LHCN-M2 (cell line): ENCODE results near the gene ARMC9. TPM values are rescaled to one million over a fixed set of nuclear protein-coding genes. Genes with fewer than 3 reads are reported as not detected.

ENCODE experiments used
- DNase-seq: peaks from one replicate; pipeline ENCODE4 v3.0.0-alpha.2; 2012; ENCODE audit warnings: low read depth
- total RNA-seq: library from RNA; depleted of rRNA; stranded (reverse); fragments of >200 nt; gene quantifications from 2 replicates; pipeline ENCODE4 v1.2.3, GENCODE V29; 2014

Gene ARMC9
- total RNA-seq, 1 experiment from 2014 or later, result 39.8 TPM

DNA sequence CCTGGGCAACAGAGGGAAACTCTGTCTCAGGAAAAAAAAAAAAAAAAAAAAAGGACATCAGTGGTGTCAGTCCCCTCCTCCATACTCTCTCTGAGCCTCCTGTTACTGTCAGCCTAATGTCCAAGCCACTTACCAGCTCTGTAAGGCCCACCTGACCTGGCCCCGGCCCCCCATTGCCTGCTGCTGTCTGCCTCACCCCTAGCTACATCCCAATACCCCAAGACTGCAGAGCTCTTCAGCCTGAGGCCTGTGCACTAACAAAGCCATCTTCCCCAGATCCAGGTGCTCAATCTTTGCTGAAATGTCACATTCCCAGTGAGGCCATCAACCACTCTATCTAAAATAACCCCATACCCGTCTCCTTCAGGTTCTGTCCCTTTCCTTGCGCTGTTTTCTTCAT lies 5.7 kb downstream of the ARMC9 start:
- no peak for DNase-seq

DNA sequence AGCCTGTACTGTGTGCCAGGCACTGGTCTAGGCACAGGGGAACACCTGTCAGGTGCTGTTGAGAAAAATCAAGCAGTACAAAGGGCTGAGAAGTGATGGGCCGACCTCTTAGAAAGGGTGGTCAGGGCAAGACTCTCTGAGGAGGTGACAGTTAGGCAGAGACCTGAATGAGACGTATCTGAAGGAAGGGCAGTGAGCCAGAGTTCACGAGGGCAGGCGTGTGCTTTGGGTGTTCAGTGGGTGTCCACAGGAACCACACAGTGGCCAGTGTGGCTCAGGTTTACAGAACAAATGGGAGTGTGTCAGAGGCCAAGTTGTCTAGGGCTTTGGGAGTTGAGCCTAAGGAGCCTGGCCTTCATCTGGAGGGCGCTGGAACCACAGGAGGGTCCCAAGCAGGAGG lies 6.2 kb downstream of the ARMC9 start:
- DNase-seq, result no peak

DNA sequence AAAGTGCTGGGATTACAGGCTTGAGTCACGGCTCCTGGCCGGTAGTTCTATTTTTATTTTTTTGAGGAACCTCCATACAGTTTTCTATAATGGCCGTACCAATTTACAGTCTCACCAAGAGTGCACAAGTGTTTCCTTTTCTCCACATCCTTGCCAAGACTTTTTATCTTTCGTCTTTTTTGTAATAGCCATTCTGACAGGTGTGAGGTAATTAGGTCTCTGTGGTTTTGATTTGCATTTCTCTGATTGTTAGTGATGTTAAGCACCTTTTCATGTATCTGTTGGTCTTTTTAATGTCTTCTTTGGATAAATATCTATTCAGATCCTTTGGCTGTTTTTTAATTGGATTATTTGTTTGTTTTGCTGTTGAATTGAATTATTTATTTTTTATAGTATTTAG lies 9.3 kb downstream of the ARMC9 start:
- DNase-seq, result no peak

DNA sequence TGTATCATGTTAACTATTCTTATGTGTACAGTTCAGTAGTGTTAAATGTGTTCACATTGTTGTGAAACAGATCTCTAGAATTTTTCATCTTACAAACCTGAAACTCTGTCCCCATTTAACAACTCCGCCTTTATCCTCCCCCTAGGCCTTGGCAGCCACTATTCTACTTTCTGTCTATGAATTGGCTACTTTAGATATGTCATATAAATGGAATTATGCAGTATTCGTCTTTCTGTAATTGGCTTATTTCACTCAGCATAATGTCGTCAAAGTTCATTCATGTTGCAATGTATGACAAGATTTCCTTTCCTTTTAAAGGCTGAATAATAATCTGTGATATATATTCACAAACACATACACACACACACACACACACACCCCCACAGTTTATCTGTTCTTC lies 12.4 kb downstream of the ARMC9 start:
- DNase-seq, result no peak

DNA sequence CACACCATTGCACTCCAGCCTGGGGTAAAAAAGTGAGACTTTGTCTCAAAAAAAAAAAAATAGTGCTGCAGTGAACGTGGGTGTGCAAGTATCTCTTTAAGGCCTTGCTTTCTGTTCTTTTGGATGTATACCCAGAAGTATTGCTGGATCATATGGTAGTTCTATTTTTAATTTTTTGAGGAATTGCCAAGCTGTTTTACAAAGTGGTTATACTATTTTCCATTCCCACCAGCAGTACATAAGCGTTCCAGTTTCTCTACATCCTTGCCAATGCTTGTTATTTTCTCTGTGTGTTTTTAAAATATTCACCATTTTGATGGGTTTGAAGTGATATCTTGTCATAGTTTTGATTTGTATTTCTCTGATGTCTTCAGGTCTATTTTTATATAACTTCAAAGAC lies 13.1 kb downstream of the ARMC9 start:
- no peak for DNase-seq

DNA sequence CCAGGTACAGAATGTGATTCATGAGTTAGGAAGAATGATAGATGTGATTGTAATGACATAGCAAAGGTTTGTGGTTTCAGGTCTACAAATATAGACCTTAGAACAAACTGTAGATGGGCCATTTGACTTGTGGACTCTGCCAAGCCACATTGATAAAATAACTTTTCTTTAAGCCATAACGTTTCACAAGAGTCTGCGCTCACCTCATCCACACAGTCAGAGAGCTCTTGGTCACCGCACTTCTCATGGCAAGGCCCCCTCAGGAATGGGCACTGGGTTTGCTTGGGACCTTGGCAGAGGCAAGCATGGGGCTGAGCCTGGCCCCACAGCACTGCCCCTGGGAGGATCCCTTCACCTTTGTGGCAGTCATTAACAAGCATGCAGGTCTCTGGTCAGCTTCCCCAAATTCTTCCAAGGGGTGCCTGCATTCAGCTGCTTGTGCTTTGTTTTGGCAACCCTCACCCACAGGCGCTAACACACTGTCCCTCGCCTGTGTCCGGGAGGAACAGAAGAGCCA lies 14.0 kb downstream of the ARMC9 start:
- no peak for DNase-seq

DNA sequence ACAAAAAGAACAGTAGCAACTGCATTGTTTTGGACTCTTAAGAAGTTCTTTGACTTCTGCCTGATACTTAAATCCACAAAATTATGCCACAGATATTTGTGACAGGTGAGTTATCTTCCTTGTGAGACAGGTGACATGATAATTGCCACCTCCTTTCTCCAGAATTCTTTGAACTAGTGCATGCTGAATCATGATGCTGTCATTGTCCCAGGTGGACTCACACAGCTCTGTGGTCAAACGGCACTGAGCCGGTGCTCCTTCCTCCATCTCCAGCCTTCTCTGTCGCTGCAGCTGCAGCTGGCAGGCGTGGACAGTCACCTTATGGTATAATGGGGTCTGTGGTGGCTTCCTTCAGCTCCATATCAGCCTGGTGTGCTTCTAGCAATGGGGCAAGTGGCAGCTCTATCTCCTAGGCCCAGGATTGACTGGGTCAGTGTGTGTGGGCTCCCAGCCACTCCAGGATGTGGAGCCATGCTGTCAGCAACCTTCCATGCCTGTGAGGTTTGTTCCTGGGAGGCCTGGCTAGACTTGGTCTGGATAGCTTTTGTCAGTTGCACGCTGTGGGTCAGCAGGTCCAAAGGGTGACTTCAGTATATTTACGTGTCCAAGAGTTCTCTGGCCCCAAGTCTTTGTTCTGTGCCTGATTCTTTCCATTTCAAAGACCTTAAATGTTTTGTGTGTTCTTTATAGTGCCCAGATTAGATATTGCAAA lies 15.7 kb downstream of the ARMC9 start:
- no peak for DNase-seq

DNA sequence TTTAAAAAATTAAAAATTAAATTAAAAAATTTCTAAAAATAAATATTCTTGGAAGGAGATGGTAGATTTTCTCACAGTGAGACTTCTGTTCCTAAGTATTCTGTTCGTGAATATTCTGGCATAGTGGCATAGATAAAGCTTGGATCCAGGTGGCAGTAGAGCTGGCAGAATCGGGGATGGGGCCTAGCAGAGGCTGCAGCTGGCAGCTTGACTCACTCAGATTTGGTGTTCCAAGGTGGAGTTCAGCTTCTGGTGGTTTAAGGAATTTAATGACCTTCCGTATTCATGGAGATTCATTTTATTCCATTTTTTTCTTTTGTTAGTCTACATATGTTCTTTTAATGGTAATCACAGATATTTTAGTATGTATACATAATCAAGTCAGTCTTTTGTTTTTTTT lies 19.9 kb downstream of the ARMC9 start:
- DNase-seq, result peak; percentile 55

DNA sequence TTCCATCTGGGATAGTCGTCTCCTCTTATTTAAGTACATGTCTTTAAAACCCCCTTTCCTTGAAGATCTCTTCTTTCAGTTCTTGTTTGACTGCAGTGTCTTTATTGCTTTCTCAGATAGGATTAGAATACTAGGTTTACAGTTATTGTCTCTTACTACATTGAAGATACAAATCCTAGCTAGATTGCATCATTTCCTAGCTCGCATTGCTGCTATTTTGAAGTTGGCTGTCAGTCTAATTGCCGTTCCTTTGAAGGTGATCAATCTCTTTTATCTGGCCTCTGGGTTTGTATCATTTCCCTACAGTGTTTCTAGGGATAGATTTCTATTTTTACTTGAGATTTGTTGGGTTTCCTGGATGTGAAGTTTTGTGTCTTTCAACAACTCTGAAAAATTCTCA lies 20.9 kb downstream of the ARMC9 start:
- no peak for DNase-seq

DNA sequence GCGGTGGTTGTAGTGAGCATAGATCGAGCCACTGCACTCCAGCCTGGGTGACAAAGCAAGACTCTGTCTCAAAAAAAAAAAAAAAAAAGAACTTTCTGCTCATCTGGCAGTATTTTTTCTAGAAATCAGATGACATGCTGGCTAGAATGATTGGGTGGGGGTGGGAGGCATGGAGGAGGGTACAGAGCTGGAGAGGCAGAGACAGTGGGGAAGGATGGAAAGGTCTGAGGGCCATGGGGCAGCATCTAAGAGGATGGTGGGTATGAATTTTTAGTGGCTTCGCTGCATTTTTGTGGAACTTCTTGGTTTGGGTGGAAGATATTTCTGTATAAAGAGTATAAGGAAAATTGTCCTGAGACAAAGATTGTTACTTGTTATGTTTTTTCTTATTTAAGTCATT lies 23.3 kb downstream of the ARMC9 start:
- no peak for DNase-seq

DNA sequence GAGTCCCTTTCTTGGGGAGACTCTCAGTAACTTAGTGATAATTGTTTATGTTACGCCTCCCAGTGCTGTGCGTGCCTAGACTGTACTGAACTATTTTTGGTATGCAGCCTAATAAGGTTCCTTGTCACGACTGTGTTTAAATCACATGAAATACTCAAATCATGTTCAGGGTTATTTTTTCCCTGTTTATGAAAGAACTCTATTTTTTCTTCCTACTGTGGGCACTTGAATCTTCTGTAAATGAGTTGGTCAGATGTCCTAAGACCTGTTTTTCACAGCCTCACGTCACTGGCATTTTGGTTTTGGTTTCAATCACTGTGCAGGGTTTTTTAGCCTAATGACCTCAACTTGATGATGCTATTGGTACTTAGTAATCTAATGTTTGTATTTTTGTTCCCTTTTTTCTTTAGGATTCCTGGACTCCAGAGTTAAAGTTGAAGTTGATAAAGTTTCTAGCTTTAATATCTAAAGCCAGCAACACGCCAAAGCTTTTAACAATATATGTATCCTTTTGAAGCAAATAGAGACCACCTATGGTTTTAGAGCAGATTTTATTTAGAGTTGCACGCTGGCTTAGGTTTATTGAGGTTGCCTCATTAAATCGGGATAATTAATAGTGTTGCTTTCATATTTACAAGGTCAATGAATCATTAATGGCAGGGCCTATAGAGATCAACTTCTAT lies 24.0 kb downstream of the ARMC9 start:
- peak; percentile 71 for DNase-seq

DNA sequence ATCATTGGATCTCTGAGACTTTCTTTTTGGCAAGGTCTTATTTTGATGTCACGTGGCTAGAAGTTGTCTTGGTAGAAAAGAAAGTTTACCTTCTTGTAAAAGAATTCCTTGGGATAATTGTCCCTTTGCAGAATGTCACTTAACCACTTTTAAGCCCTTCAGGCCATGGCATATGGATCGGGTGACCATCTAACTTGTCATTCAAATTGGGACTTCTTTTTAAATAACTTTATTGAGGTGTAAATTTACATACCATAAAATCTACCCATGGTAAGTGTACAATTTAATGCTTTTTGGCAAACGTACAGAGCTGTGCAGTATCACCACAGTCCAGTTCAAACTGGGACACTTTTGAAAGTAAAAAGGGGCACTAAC lies 24.6 kb downstream of the ARMC9 start:
- no peak for DNase-seq

DNA sequence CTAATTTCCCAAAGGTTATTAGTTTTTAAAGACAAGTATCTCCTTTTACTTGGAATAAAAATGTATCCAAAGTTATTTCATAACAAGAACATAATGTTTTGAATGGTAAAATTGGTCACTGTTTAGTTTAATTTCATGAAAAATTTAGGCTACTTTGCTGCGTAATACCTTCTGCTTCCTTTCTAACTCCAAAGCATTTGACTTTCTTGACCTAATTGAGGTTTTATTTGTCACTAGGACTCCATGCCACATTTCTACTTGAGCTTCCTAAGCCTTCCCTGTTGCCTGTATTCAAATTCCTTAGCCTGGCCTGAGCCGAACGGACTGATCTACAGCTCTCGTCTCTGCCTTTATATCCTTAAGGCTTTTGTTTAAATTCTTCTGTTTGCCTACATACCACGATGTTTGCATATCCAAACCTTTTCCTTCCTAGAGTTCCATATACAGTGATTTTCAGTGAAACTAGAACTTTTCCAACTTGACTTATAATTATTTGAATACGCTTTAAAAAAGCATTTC lies 25.1 kb downstream of the ARMC9 start:
- no peak for DNase-seq

DNA sequence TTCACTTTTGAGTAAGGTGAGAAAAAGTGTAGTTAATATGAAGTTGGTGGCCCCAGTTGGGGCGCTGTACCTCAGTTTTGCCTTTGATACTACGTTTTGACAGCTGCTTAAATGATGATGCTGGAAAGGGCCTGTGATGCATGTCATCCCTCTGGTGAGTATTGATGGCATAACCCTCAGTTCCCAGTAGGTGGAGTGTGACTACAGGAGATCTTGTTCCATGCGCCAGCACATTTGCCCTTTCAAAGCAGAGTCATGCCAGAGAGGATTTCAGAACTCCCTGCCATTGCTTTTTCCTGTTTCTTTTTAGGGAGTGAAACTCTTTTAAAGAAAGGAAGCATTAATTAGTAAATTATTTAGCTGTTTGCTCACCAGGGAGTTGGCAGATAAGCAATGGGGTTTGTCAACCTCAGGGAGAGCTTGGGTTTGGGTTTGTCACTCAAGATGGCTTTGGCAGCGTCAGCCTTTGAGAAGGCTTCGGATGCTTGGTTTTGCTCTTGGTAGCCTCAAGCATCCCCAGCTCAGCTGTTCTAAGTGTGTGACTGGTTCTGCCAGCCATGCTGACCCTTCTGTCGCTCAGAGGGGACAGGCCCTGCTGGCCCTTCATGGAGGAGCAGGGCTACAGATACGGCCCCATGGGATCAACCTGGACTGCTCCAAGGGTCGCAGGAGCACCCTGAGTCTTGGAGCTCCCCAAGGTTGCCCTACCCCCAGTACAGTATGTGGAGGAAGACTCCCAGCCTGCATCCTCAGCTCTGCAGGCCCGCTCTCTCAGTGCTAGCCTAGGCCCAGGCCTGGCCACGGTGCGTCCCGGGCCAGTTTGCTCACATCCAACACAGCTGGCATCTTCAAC lies 29.1 kb downstream of the ARMC9 start:
- DNase-seq, result peak; percentile 87

DNA sequence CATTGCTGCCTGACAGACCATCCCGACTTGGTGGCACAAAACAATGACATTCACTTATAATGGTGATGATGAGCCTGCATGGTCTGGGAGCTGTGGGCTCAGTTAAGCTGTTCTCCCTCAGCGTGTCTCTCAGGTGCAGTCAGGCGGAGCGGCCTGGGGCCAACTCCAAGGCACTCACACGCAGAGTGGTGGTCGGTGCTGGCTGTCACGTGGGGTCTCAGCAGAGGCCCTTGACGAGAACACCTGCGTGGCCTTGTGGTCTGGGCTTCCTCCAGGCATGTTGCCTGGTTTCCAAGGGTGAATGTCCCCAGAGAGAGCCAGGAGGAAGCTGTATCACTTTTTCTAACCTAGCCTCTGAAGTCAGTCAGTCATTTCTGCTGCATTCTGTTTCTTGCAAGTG lies 29.8 kb downstream of the ARMC9 start:
- no peak for DNase-seq

DNA sequence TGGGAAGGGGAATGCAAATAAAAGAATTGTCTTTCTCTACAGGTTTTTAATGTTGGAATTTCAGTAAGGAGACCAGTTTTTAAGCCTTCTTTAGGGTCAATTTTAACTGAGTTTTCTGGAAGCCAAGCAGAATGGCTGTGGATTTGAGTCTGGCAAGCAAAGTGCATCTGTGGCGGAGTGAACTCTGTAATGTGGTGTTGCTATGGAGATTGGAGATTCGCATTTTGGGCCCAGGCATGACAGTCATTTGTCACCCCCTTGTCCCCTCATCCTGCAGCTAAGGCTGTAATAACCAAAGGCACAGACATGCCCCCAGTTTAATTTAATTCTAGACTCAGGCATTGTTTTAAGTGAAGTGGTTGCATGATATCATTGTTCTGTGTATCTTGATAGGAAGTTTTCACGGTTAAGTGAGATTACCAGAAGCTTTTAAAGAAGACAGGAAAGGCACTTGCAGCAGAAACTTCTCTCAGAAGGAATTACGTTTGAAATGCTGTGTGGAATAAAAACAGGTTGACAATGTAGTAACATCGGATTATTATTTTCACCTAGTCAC lies 30.6 kb downstream of the ARMC9 start:
- no peak for DNase-seq

DNA sequence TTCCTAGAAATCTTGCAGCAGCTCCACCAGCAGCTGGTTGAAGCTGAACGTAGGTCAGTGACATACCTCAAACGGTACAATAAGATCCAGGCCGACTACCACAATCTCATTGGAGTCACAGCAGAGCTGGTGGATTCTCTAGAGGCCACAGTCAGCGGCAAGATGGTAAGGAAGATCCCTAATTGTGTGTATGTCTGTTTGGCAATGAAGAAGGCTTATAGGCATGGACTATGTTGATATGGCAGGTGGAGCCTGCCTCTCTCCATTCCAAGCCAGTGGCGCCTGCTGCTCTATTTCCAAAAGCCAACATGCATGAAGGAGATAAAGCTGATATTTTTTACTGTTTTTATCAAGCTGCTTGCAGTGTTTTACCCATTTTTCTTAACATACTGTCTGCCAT lies 36.8 kb downstream of the ARMC9 start:
- DNase-seq, result no peak

DNA sequence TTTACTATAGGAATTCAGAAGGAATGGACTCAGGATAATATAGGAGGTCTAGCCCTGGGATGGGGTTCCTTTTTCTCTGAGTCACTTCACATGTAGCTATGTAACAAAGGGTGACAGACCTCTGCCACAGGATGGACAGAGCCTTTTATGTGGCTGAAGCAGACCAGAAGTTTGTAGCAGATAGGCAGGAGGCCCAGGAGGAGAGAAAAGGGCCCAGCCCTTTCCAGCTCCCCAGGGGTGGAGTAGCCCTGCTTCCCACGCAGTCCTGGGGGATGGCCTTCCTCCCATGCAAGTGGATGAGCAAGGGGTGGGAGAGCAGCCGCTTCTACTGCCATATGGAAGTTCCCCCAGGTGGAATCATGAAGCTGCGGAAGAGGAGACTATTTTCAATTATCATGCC lies 40.3 kb downstream of the ARMC9 start:
- DNase-seq, result no peak

DNA sequence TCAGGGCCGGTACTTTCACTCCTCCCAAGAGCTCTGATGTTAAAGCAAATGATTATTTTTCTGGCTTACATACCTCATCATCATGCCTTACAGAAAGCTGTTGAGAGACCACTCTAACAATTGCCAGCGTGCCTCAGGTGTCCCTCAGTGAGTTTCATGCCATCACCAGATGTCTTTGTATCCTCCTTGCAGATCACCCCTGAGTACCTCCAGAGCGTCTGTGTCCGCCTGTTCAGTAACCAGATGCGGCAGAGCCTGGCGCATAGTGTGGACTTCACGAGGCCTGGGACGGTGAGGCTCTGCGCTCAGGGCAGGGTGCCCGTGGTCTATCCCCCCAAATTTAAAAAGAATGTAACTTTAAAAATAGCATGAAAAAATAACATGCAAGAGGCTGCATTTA lies 41.3 kb downstream of the ARMC9 start:
- no peak for DNase-seq

DNA sequence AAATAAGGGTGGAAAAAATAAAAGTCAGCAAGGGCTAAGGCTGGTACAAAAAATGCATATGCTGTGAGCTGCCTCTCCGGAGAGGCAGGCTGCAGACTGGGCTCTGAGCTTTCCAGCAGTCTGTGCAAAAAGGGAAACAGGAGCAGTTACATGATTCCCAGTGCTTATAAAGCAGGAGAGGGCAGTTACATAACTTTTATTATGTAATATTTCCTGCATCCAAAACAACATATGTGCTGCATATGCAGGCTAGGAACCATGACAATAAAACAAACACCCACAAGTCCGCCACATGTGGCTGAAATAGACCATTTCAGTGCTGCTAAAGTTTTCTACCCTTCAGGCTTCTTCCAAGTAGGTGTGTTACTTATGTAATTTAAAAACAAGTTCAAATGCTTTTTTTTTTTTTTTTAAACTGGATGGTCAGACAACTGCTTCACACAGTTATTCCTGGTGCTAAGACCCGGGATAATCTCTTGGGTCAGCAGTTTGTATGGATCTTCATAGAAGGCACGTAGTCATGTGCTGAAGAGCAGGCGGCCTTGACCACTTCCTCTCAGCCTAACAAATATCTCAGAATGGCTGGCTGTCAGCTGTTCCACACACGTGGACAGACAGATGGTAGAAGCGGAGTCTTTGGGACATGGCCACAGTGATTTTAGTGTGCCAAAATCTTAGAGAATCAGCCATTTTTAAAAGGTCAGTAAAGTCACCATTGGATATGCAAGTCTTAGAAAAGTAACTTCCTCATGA lies 43.5 kb downstream of the ARMC9 start:
- DNase-seq, result peak; percentile 86

DNA sequence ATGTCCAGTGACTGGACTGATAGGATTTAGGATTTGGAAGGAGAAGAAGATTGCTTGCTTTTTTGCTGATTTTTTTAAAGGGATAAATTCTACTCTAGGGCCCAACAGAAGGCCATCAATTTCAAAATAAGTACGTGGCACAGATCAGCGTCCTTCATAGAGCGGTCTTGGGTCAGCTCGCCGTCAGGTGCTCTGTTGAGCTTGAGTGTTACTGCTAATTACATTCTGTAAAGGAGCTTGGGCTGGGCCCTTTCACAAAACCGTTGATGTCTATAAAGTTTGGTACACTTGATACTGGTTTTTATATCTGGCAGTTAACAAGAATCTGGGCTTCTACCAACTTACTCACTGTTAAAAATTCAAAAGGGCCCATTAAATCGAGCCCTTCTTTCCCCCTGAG lies 45.4 kb downstream of the ARMC9 start:
- no peak for DNase-seq
